ENCODE measurements around the gene NDOR1.
"Not testable (repeated sequence)": the region's sequence is repeated elsewhere in the genome, so short reads cannot be mapped to it uniquely, and the experiment has no call there.

The NDOR1 gene

DNA sequence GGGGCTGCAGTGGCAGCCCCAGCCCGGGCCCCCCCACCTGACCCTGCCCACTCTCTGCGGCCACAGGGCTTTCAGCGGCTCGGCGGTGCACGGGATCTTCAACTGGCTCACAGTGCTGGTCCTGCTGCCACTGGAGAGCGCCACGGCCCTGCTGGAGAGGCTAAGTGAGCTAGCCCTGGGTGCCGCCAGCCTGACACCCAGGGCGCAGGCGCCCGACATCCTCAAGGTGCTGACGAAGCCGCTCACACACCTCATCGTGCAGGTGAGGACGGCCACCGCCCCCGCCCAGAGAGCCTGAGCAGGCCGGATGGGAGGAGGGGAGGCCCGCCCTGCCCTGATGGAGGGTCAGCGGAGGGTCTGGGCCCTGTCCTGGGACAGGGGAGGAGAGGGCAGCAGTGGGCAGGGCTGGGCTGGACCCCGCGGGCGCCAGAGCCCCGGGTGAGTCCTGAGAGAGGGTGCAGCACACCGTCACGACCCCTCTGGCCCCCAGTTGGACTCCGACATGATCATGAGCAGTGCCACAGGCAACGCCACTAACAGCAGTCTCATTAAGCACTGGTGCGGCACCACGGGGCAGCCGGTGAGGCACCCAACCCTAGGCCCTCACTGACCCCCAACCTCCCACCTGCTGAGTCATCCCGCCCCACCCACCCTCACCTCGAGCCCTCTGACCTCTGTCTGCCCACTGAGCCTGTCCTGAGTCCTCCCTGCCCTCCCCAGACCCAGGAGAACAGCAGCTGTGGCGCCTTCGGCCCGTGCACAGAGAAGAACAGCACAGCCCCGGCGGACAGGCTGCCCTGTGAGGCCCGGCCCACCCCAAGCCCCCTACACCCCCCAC lies 27.9 kb downstream of the NDOR1 start:
- FAIRE-seq = no peak

DNA sequence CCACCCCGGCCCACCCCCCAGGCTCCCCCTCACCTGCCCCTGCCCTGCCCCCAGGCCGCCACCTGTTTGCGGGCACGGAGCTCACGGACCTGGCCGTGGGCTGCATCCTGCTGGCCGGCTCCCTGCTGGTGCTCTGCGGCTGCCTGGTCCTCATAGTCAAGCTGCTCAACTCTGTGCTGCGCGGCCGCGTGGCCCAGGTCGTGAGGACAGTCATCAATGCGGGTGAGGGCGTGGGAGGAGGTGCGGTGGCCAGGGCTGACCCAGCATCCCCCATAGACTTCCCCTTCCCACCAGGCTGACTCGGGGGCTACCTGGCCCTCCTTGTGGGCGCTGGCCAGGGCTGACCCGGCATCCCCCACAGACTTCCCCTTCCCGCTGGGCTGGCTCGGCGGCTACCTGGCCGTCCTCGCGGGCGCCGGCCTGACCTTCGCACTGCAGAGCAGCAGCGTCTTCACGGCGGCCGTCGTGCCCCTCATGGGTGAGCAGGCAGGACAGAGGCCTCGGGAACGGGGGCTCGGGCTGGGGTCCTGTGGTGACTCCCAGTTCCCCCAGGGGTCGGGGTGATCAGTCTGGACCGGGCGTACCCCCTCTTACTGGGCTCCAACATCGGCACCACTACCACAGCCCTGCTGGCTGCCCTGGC lies 28.7 kb downstream of the NDOR1 start:
- no peak for FAIRE-seq

DNA sequence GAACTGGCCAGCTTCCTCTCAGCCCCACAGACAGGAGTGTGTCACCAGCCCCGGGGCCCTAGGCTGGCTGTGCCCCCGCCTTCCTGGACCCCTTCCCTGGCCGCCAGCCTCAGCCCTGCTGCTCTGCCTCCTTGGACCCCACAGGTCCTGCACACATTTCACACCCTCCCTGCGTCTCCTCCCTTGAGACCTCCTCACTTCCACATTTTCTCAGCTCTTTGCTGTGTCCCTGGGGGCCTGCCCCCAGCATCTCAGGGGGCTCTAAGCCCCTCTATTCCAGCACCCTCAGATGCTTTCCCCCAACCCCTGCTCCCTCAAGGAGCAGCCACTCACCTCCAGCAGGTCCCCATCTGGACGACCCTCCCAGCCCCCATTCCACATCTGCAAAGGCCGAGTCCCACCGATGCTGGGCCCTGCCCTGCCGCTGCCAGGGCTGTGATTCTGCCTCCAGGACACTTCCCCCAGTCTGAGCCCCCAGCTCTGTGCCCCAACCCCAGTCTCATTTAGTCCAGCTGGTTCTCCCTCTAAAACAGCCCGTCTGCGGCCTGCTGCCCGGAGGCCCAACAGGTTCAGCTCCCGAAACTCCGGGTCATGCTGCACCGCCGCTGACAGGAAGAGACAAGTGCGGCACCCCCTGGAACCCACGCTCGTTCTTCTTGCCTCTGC lies 29.4 kb downstream of the NDOR1 start:
- no peak for FAIRE-seq

DNA sequence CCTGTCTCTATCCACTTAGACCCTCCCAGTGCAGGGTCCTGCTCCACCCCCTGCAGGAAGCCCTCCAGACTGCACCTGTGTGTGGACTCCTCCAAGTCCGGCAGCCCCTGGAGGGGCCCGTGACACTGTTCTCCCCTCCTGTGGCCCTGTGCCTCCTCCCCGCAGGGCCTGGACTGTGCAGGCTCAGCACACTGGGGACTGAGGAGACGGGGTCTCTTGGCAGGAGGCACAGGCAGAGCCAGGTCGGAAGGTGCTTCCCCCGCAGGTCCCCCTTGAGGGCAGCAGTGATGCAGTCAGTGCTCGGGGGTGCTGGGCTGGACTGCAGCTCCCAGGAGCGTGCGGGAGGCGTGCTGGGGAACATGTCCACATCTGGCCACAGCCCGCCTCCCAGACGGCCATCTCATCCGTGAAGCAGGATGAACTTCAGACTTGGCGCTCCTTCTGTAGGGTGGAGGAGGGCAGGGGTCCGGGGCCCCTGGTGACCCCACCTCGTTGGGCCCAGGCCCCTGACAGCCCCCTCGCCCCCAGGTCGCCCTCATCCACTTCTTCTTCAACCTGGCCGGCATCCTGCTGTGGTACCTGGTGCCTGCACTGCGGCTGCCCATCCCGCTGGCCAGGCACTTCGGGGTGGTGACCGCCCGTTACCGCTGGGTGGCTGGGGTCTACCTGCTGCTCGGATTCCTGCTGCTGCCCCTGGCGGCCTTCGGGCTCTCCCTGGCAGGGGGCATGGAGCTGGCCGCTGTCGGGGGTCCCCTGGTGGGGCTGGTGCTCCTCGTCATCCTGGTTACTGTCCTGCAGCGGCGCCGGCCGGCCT lies 30.1 kb downstream of the NDOR1 start:
- no peak for FAIRE-seq

DNA sequence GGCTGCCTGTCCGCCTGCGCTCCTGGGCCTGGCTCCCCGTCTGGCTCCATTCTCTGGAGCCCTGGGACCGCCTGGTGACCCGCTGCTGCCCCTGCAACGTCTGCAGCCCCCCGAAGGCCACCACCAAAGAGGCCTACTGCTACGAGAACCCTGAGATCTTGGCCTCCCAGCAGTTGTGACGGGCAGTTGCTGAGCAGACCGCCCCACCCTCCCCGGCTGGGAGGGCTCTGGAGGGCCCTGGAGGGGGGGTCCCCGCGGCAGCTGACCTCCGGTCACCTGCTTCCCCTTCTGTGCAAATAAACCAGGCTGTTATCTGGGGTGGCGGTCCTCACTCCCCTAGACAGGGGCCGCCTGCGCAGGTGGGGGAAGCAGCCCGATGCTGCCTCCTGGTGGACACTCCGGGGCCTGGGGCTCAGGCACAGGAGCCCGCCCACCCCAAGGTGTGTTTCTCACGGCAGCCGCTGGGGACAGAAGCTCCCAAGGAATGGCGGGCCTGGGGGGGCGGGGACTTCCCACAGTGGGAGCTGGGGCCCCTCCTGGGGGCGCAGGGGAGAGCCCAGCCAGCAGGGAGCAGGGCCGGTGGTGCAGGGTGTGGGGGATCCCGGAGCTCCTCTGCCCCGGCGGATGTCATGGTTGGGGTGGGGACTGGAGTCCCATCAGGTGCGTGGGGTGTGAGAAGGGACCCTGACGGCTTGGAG lies 30.9 kb downstream of the NDOR1 start:
- no peak for FAIRE-seq

DNA sequence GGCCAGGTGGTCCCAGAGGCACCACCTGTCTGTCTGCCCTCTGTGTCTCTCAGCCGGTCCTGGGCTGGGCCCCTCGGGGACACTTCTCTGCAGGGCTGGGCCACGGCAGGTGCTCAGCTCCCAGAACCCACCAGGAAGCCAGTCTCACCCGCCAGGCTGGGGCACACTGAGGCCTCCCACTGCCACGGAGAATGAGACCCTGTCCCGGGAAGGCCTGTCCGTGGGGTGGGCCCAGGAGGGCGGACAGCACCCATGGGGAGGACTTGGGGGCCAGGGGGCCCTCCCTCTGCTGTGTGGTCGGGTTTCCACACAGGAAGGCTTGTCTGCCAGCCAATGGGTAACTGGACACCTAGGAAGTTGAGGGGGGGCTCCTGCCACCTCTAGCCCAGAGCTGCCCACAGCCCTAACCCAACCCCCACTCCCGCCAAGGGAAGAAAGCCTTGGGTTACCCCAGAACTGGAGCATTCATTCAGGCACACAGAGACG lies 31.5 kb downstream of the NDOR1 start:
- FAIRE-seq = no peak

DNA sequence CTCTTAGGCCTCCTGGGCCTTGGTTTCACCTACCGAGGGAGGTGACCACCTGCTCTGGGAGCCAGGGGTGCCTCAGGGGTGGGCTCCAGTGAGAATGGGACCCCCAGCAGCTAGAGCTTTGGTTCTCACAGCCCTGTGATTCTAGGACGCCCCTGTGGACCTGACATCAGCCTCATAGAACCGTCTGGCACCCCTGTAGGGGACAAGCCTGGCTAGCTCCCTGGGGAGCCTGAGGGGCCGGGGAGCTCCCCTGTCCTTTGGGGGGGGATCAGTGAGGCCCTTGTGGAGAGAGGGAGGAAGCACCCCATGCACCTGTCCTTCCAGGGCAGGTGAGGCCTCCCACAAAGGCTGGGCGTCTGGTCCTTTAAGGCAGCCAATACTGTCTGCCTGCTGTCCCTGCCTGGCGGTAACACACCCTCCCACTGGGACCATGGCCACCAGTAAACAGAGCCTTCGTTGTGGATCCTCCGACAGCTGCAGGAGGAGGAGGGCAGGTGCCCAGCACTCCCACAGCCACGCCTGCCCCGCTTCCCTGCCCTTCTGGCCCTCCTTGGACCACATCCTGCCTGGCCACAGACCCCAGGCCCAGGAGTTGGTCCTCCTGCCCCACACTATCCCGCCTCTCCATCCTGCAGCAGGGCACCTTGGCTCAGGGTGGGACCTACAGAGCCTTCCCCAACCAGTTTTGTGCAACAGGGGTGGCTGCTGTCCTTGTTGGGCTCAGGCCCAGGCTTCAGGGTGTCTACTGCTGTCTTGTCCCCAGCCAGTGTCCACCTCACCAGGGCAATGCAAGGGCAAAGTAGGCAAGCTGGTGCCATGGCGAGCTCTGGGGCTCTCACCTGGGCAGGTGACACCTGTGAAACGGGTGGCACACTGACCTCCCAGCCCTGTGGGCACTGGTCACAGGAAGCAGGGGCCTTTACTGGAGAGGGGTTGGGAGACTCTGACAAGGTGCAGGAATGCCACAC lies 32.5 kb downstream of the NDOR1 start:
- no peak for FAIRE-seq

DNA sequence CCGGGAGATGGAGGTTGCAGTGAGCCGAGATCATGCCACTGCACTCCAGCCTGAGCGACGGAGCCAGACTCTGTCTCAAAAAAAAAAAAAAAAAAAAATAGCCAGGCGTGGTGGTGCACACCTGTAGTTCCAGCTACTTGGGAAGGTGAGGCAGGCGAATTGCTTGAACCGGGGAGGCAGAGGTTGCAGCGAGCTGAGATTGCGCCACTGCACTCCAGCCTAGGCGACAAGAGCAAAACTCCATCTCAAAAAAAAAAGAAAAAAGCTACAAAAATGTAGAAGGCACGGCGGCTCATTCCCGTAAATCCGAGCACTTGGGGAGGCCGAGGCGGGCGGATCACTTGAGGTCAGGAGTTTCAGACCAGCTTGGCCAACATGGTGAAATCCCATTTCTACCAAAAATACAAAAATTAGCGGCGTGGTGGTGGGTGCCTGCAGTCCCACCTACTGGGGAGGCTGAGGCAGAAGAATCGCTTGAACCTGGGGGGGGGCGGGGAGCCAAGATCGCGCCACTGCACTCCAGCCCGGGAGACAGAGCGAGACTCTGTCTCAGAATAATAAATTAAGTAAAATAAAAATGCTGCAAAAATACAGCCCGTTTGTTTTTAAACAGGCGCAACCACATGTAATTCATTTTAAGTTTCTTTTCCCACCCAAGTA lies 34.2 kb downstream of the NDOR1 start:
- not testable (repeated sequence) for FAIRE-seq

DNA sequence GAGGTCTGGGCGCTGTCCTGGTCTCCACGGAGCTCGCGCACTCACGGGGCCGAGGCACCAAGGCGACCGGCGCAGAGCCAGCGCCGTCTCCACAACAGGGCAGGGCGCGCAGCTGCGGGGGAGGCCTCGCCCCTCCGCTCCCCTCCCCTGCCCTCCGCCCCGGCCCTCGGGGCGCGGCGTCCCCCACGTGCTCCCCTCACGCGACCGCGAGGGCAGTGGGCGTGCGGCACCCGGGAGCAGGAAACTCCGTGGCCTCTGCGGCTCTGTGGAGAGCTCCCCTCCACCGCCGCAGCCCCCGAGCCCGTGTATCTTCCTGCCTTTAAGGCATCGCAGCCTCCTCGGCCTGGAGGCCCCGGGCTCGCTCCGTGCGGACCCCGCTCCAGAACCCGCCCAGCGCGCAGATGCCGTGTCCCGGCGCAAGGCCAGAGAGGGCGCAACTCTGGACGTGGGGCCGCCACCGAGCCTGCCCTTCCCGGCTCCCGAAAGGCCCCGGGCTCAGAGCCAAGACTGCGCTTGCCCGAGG lies 34.9 kb downstream of the NDOR1 start:
- no peak for FAIRE-seq

DNA sequence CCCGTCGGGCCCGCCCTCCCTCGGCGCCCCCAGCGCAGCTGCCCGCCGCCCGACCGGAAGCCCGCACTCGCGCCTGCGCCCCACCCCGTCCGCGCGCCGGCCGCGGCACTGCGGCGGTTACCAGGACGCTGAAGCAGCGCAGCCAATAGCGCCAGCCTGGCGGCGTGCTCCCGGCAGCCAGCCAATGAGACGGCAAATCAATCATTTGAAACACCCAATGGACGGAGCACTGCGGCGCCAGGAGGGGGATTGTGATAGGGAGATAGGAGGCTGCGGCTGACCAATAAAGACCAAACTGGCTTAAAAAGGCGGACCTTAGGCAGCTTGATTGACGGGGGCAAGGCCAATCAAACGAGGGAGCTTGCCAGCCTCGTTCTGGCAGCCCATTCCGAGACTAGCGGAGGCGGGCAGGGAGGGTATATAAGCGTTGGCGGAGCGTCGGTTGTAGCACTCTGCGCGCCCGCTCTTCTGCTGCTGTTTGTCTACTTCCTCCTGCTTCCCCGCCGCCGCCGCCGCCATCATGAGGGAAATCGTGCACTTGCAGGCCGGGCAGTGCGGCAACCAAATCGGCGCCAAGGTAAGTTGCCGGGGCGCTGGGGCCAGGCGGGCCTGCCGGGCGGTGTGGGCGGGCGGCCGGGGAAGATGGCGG lies 35.5 kb downstream of the NDOR1 start, which contains the start of gene TUBB4B:
Gene TUBB4B (plus strand): TSS at position 447 of the 649 bp plus-strand sequence. CDS start 74 bp downstream, at position 521.
- FAIRE-seq = peak; percentile 96

DNA sequence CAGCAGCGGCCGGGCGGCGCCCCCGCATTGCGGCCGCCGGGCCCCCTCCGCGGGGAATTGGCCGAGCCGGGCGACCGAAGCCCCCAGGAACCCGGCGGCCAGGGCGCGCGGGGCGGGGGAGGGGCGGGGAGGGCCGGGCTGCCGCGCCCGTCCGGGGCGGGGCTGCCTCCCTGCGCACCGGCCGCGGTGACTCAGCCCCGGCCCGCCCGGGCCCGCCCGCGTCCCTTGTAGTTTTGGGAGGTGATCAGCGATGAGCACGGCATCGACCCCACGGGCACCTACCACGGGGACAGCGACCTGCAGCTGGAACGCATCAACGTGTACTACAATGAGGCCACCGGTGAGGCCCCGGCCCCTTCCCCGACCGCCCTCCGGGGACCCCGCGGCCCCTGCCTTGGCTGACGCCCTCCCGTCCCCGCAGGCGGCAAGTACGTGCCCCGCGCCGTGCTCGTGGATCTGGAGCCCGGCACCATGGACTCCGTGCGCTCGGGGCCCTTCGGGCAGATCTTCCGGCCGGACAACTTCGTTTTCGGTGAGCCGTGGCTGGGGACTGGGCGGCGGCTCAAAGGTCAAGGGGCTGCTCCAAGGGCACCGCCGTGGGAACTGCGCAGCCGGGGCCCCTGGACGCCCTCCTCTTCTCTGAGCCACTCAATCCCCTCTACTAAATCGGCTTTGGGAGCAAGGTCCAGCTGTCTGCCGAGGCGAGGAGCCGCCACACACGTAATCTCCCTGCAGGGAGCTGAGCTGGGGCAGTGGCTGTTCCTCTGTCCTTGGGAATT lies 36.2 kb downstream of the NDOR1 start:
- no peak for FAIRE-seq

DNA sequence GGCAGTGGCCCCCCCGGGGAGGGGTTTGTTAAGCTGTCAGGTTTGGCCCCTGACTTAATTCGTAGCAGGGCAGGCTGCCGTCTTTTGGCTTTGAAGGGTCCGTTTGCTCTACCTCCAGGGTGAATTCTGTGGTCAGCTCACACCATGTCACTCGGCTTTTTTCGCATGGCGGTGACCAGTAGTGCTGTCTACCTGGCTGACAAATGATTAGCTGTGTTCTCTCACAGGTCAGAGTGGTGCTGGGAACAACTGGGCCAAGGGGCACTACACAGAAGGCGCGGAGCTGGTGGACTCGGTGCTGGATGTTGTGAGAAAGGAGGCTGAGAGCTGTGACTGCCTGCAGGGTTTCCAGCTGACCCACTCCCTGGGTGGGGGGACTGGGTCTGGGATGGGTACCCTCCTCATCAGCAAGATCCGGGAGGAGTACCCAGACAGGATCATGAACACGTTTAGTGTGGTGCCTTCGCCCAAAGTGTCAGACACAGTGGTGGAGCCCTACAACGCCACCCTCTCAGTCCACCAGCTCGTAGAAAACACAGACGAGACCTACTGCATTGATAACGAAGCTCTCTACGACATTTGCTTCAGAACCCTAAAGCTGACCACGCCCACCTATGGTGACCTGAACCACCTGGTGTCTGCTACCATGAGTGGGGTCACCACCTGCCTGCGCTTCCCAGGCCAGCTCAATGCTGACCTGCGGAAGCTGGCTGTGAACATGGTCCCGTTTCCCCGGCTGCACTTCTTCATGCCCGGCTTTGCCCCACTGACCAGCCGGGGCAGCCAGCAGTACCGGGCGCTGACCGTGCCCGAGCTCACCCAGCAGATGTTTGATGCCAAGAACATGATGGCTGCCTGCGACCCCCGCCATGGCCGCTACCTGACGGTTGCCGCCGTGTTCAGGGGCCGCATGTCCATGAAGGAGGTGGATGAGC lies 37.0 kb downstream of the NDOR1 start:
- no peak for FAIRE-seq

DNA sequence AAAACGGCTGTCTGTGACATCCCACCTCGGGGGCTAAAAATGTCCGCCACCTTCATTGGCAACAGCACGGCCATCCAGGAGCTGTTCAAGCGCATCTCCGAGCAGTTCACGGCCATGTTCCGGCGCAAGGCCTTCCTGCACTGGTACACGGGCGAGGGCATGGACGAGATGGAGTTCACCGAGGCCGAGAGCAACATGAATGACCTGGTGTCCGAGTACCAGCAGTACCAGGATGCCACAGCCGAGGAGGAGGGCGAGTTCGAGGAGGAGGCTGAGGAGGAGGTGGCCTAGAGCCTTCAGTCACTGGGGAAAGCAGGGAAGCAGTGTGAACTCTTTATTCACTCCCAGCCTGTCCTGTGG lies 37.7 kb downstream of the NDOR1 start:
- FAIRE-seq = not testable (repeated sequence)

DNA sequence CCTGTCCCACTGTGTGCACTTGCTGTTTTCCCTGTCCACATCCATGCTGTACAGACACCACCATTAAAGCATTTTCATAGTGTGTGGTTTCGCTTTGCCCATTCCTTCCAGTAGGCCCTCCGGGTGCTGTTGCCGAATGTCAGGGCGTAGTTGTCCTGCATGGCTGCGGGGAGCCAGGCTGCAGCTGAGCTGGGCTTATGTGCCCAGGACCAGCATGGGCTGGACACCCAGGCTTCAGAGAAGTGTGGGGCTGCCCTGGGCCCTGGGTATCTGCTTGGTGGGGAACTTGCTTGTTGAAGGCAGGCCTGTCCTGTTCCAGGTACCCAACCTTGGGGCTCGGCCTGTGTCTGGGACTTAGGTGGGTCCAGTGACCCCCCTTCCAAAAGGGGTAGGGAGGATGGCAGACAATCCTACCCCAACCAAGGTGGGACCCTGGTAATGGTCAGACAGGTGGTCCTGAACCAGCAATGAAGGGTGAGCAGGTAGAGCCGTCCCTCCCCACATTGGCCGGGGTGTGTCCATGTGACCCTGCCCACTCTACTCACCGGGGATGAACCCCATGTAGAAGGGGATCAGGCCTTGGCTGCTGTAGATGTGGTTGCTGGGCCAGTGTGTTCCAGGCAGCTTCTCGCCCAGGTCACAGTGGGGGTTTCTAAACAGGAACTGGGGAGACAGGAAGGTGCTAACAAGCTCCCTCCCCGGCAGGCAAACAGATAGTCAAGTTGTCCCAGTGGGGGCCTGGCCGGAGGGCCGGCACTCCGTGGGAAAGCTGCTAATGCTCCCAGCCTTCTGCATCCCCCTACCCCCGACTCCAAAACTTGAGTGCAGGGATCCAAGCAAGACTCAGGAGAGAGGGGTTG lies 38.4 kb downstream of the NDOR1 start:
- no peak for FAIRE-seq

DNA sequence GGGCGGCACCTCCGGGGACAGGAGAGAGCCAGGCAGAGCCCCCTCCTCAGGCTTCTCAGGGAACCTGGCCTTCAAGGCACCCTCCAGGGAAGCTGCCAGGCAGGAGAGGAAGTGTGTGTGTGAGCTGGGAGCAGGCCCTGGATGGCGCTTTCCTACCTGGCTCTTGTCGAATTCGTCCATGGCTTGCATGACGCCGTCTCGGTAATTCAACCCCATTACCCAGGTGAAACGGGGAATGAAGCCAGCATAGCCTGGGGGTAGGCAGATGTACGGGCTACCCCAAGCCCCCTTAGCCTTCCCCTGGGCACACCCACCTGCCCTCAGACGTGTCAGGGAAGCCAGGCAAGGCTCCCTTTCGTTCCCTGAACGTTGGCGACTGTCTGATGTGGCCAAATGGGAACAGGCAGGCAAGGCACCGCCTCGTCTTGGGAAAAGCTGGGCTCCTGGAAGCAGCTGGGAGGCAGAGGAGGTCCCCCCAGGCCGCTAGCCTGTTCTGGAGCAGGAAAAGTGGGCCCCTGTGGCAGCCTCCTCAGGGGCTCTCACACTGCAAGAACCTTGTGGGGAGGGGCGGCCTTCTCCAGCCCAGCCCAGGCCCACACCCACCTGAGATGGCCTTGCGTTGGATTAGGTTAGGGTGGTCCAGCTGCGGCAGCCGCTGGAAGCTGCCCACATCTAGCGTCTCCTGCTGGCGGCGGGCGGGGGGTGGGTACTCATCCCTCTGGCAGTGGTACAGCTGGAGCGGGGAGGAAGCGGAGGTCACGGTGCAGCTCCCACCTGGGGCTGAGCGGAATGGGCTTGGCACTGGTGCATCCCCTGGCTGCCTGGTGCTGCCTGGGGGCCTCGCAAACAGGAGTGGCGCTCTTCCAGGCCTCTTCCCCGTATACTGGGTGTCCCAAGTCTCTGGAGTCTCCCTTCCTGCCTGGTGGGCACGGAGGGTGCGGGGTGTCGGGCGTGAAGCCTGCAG lies 39.3 kb downstream of the NDOR1 start:
- FAIRE-seq = no peak

Measured in TTC549 (cell line).